DMS 273 (cell line): ENCODE data around the gene UNC5A.
"Not testable (repeated sequence)": the region's sequence is repeated elsewhere in the genome, so short reads cannot be mapped to it uniquely, and the experiment has no call there.

Experiments
- DNase-seq: peaks from one replicate; lab custom pipeline; 2025; ENCODE audit not compliant: unreplicated experiment; lab: John Stamatoyannopoulos, UW

UNC5A gene

DNA sequence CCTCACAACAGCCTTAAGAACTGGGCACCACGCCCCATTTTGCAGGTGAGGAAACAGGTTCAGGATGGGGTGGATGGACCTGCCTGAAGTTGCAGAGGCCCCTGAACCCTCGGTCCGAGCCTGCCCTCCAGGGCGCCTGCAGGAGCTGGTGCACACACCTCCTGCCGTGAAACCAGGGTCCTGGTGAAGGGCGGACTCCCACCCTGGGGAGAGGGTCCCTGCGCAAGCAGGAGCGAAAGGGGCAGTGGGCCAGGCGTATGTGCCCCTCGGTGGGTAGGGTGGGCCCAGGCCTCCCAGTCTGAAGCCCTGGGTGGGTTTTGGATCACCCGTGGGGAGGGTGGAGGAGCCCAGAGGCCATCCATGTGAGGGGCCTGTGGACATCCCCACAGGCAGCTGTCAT is 50.9 kb downstream of the UNC5A start:
- no peak for DNase-seq

DNA sequence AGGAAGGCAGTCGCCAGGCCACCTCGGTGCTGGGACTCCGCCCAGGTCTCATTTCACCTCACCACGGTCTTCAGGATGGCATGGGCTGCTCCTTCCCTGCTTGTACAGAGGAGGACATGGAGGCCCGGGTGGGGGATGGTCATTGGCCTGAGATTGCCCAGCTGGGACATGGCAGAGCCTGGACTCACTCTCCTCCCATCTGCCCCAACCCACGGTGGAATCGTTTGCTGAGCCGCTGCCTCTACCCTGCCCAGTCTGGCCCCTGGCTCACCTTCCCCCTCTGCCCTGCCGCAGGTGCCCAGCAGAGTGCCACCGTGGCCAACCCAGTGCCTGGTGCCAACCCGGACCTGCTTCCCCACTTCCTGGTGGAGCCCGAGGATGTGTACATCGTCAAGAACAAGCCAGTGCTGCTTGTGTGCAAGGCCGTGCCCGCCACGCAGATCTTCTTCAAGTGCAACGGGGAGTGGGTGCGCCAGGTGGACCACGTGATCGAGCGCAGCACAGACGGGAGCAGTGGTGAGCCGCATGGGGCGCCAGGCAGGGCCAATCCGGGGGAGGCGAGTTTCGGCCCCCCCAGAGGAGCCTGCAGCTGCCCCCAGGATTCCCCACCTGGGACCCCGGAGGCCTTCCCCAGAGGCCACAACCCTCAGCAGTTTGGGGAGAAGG is 52.1 kb downstream of the UNC5A start:
- DNase-seq, result no peak

DNA sequence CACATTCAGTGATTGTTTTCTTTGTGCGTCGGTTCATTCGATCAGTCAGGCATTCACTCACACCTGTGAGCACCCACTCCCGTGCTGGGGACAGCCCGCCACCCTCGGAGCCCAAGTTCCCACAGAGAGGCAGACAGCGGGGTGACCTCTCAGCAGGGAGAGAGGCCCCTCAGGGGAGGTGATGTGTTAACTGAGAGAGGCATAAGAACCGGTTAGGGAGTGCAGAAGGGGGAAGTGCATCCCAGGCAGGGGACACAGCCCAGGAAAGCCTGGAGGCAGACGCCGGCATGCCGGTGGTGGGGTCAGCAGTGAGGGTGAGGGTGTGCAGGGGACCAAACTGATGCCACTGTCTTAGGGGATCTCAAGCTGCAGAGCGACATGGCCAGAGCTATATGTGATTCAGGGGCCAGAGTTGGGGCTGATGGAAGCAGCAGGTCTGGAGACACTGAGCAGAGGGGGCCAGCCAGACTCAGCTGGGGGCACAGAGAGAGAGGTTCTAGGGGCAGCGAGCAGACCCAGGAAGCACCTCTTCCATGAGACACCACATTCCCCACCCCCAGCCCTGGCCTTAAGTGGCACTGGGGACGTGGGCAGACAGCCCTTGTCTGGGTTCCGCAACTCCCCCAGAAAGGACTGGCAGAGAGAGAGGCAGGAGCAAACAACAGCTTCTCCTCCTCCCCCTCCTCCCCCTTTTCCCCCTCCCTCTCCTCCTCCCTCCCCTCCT is 52.8 kb downstream of the UNC5A start:
- DNase-seq, result no peak

DNA sequence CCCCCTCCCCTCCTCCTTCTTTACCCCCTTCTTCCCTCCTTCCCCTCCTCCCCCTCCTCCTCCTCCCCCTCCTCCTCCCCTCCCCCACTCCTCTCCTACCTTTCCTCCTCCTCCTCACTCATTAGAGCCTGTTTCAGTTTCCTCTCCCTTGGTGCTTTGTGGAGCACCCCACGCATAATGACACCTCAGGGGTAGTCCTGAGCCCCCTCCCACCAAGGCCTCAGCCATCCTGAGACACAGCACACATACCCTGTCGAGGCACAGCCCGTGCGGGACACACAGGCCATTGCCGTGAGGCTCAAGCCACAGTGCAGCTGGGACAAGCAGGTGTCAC is 53.4 kb downstream of the UNC5A start:
- no peak for DNase-seq

DNA sequence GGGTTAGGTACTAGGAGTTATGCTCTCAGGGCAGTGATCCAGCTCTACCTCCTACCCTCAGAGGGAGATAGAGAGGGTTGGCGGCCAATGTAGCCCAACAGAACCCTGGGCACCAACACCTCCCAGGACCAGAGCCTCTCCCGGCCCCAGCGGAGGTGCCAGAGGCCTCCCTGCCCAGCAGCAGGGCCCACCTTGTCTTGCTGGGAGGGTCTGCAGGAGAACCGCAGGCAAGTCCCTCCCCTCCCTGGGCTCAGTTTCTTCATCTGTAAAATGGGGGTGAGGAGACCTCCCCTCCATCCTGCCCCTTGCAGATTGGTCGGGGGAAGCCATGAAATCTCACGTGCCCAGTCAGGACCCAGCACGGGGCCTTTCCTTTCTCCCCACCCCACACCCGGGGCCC is 54.4 kb downstream of the UNC5A start:
- DNase-seq, result no peak

DNA sequence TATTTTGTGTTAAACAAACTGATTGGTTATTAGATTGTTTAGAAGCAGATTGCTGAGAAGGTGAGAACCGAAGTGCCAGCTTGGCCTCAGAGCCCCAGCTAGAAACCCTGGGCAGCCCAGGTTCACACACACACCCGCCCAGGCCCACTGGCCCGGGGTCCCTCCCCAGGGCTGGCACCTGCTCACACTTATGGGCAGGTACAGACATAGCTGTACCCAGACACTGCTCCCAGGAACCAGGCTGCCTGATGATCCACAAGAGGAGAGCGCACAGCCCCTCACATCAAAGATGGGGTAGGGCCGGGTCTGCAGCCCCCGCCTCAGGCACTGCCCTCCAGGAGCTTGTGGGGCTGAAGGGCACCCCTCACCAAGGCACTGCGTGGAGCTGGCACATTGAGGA is 55.6 kb downstream of the UNC5A start:
- DNase-seq, result no peak

DNA sequence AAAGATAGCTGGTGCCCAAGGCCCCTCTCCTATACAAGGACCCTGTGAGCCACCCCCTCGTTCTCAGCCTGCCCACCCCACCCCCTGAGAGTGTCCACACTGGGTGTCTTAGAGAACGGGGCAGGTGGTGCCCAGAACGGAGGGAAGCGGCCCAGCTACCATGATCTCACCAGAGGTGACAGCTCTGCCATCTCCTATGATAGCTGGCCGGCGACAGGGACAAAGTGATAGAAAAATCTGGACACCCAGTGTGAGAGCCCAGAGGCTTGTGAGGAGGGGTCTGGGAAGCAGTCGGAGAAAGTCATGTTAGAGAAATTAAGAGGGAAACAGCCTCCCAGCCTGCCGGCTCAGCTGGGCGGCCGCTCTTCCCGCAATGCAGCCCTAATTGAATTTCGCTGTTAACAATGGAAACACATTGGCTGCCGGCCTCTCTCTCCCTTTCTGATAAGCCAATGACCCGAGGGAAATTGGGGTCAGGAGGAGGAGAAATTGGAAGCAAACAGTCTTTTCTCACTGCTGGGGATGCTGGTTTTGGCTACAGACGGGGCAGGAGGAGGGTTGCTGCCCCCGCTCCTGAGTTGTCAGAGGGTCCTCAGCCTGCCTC is 56.5 kb downstream of the UNC5A start:
- DNase-seq, result no peak

DNA sequence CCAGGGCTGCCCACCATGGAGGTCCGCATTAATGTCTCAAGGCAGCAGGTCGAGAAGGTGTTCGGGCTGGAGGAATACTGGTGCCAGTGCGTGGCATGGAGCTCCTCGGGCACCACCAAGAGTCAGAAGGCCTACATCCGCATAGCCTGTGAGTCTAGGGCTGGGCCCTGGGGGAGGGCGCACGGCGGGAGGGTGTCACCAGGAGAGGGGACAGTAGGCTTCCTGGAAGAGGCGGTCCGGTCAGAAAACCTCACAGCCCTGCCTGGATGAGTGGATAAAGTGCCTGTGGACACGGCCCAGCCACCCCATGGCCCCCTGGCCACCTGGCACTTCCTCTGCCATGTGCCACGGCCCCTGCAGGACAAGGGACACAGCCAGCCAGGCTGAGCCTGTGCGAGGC is 57.8 kb downstream of the UNC5A start:
- DNase-seq, result no peak

DNA sequence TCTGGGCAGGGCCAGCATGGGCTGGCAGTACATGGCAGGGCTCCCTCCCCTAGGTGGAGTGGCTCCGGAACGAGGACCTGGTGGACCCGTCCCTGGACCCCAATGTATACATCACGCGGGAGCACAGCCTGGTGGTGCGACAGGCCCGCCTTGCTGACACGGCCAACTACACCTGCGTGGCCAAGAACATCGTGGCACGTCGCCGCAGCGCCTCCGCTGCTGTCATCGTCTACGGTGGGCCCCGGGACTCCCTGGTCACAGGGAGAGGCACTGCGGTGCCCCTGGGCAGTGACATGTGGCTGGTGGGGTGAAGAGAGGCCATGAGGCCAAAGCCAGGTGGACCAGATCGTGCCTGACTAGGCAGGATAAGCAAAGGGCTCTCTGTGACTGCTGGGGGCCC is 58.4 kb downstream of the UNC5A start:
- DNase-seq, result no peak

DNA sequence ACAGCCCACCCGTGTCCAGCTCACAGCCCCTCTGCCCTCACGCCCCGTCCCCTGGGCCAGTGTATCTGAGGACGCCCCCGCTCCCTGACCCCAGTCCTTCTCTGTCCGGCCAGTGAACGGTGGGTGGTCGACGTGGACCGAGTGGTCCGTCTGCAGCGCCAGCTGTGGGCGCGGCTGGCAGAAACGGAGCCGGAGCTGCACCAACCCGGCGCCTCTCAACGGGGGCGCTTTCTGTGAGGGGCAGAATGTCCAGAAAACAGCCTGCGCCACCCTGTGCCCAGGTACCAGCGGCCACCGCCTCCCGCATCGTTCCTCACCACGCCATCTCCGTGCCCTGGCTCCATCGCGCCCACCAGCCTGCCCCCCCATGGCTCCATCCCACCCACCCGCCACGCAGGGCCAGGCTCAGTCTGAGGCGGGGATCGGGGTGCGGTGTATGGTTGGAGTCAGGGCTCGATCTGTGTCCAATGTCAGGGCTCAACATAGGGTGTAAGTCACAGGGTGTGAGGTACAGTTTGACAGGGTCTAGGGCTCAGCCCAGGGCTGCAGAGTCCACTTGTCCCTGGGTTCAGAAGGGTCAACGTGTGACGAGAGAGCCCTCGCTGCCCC is 59.2 kb downstream of the UNC5A start:
- DNase-seq, result no peak

DNA sequence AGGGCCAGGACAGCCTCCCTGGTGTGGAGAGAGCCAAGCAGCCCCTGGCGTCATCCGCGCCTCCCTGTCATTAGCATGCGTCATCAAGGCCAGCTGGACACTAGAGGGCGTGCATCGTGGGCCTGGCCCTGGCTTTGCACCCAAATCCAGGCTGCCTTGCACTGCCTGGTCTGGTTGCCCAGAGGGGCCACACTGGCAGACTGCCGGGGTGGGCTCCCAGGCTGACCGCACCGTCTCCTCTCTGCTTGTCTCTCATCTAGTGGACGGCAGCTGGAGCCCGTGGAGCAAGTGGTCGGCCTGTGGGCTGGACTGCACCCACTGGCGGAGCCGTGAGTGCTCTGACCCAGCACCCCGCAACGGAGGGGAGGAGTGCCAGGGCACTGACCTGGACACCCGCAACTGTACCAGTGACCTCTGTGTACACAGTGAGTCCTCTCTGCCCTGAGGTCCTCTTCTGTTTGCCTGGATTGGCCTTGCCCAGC is 59.8 kb downstream of the UNC5A start:
- no peak for DNase-seq

DNA sequence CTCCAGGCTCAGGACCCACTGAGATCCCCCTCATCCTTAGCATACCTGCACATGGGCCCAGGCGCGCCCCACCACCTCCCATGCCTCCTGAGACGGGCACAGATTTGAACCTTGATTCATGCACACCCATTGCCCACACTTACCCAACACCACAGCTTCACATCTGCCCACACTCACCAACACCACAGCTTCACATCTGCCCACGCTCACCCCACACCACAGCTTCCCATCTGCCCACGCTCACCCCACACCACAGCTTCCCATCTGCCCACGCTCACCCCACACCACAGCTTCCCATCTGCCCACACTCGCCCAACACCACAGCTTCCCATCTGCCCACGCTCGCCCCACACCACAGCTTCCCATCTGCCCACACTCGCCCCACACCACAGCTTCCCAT is 60.3 kb downstream of the UNC5A start:
- not testable (repeated sequence) for DNase-seq

DNA sequence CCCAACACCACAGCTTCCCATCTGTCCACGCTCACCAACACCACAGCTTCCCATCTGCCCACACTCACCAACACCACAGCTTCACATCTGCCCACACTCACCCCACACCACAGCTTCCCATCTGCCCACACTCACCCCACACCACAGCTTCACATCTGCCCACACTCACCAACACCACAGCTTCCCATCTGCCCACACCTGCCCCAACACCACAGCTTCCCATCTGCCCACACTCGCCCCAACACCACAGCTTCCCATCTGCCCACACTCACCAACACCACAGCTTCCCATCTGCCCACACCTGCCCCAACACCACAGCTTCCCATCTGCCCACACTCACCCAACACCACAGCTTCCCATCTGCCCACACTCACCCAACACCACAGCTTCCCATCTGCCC is 62.2 kb downstream of the UNC5A start:
- DNase-seq, result not testable (repeated sequence)

DNA sequence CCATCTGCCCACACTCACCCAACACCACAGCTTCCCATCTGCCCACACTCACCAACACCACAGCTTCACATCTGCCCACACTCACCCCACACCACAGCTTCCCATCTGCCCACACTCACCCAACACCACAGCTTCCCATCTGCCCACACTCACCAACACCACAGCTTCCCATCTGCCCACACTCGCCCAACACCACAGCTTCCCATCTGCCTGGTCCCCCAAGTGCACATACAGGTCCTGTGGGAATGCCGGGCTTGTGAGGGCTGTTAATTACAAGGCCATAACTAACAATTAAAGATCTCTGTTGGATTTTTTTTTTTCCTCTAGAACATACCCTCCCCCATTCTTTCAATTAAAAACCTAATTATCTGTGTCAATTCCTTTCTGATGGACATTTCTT is 62.7 kb downstream of the UNC5A start:
- peak; percentile 51 for DNase-seq

DNA sequence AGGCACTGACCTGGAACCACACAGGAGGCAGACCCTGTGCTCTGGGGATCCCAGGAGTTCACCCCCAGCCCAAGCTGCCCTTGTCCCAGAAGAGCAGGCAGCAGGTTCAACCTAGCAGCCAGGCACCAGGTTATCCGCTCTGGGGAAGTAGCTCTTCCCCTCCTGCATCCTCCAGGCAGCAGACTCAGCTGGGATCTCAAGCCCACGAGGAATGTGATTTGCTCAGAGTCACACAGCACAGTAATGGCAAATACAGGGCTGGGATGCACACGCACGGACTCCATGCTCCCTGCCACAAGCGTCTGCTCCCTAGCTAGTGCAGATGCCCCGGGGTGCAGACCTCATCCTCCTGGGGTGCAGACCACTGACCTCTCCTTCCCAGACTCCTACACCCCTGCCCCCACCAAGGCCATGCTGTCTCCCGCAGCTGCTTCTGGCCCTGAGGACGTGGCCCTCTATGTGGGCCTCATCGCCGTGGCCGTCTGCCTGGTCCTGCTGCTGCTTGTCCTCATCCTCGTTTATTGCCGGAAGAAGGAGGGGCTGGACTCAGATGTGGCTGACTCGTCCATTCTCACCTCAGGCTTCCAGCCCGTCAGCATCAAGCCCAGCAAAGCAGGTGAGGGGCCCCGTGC is 63.3 kb downstream of the UNC5A start:
- DNase-seq, result no peak

DNA sequence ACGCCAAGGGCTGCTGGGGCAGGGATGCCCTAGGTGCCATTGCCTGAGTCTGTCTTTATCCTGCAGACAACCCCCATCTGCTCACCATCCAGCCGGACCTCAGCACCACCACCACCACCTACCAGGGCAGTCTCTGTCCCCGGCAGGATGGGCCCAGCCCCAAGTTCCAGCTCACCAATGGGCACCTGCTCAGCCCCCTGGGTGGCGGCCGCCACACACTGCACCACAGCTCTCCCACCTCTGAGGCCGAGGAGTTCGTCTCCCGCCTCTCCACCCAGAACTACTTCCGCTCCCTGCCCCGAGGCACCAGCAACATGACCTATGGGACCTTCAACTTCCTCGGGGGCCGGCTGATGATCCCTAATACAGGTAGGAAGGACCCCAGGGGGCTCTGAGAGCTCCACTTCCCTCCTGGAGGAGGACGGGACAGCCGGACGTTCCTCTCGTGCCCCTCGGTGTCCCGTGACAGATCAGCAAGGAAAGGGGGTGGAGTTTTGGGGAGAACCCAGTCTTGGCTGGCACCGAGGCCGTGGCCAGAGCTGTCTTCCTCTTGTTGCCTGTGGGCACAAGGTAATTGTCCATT is 63.9 kb downstream of the UNC5A start:
- DNase-seq, result no peak

DNA sequence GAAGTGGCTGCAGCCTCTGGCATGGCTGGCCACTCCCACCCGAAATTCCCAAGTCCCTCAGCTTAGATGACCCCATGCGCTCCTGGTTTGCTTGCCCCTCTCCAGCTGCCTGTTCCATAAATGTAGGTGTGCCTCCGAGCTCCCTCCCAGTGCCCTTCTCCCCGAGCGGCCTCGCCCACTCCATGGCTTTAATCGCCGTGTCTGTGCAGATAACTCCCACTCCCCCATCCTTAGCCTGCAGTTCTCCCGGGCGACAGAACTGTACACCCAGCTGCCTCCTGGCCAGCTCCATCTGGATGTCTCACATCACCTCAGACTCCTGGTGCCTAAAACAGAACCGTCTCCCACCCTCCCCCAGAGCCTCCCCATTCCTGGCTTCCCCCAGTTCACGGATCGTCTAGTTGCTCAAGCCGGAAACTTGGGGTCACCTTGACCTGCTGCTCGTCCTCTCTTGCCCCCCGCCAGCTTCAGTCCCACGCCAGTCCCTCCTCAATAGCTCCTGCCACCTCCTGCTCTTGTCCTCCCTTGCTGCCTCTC is 64.7 kb downstream of the UNC5A start:
- DNase-seq, result no peak

DNA sequence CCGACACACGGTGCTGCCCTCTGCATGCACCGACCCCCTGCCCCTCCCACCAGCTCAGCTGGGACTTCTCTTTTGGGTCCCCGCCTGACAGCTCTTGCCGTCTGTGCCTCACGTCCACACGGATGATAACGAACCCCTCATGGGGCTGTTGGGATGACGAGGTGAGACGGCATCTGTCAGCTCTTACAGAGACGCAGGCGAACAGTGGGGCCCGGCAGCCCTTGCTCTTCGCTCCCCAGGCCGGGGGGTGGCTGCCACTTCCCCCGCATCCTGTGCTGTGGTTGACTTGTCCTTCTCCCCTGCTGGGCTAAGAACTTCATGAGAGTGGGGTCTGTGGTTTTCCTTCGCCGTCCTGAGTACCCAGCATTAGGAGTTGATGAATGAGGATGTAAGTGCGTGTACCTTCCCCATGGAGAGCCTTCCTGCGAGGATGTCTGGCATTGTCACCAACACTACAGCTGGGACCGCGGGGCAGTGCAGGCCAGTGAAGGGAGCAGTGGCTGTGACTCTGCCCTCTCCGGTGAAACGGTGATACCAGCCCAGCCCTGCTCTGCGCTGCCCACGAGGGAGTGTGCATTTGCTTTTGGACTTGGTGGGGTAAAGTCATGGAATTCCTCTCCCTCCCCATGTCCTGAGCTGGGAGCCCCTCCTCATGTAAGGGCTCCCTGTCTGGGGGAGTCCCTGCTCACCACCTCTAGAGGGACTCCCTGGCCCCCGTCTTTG is 65.6 kb downstream of the UNC5A start:
- DNase-seq, result no peak

DNA sequence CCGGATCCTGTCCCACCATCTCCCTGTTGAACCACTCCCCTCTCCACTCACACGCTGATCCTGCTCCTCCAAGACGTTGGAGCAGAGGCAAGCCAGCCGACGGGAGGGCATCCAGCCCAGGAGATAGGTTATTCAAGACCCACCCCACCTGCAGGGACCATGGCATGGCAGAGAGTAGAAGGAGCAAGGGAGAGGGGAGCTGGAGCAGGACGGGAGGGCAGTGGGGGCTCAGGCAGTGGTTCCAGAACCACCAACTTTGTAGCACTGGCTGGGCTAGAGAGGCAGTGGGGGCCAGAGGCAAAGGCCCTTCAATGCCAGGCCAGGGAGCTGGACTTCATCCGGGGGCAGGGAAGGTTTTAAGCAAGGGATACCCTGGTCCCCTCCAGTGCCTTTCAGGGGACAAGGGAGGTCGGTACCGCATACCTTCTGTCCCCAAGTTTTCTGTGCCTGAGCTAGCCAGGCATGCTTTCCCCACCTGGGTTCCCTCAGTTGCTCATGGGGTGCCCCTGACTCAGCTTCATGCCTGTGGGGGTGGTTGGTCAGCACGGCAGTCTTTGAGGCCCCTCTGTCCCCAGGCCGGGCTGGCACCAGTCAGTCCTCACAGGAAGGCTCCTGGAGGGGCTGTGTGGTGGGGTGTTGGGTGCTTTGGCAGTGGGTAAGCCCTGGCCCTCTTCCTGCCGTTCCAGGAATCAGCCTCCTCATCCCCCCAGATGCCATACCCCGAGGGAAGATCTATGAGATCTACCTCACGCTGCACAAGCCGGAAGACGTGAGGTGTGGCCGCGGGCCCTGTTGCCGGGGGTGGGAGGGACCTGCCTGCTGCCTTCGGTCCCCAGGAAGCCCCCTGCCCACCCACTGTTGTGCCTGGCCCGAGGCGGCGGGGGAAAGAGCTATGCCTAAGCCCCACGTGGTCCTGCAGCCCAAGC is 66.4 kb downstream of the UNC5A start:
- DNase-seq, result no peak
